HCT116 (cell line): Measurements from ENCODE around the gene PAXIP1. TPM values are rescaled to one million over a fixed set of nuclear protein-coding genes. Genes with fewer than 3 reads are reported as not detected.

Source experiments
- ATAC-seq: fragments of 200-7000 bp; cut with Tn5 transposase; 2 replicates; pipeline ENCODE4 v1.9.1; 2020; ENCODE audit warnings: mild to moderate bottlenecking, moderate library complexity
- BruUV-seq: library from RNA; stranded (reverse); fragments of 400-500 nt; replicated peaks from 2 replicates; lab custom pipeline; 2021; lab: Mats Ljungman, UMichigan
- CTCF ChIA-PET: fragments of 300-600 bp; sonication (Branson Sonifier 250); formaldehyde crosslinking; loops from one replicate; lab custom pipeline; 2021; ENCODE audit warnings: antibody characterized with exemption; lab: Charles Lee
- POLR2A ChIA-PET: fragments of 300-600, 350-600 bp; sonication (Branson Sonifier 250); formaldehyde crosslinking; loops from one replicate; lab custom pipeline; 2021; ENCODE audit warnings: antibody characterized with exemption; lab: Charles Lee
- RAD21 ChIA-PET, 2 experiments: fragments of 300-600 bp; sonication (Branson Sonifier 250); formaldehyde crosslinking; loops; one replicate each; lab custom pipeline; 2023; ENCODE audit warnings: low total read pairs in 2 of 2; ENCODE audit not compliant: uncharacterized antibody in 2 of 2, unreplicated experiment in 2 of 2, low non-redundant PET in 1 of 2; lab: Charles Lee
- DNase-seq: peaks from one replicate; pipeline ENCODE4 v3.0.0-alpha.2; 2010; ENCODE audit warnings: low read depth, low spot score
- H2AFZ ChIP-seq: fragments of 200-600 bp; shearing (Covaris generic), sonication (generic); 2 replicates; pipeline ENCODE4 v1.6.1; 2017; ENCODE audit warnings: low read depth, mixed run types, mixed read lengths, antibody characterized with exemption, low read length; ENCODE audit not compliant: poor library complexity, severe bottlenecking
- H3K27ac ChIP-seq: 2 replicates; pipeline ENCODE4 v1.5.1; 2012; ENCODE audit warnings: low read depth, low read length
- H3K27me3 ChIP-seq: fragments of 200-600 bp; sonication (generic); 2 replicates; pipeline ENCODE4 v1.6.1; 2016; ENCODE audit warnings: mixed run types, low read length, mixed read lengths; ENCODE audit not compliant: insufficient read depth
- H3K36me3 ChIP-seq, 2 experiments: fragments of 200-500 bp in 1 of 2; fragments of 200-600 bp in 1 of 2; sonication (Bioruptor generic) in 1 of 2; sonication (generic) in 1 of 2; 2 replicates each; pipeline versions ENCODE4 v1.5.1 to v1.6.1; 2014 to 2016; ENCODE audit warnings: low read length in 2 of 2, inconsistent platforms in 1 of 2, mixed read lengths in 1 of 2, mixed run types in 1 of 2; ENCODE audit not compliant: insufficient read depth in 2 of 2, control insufficient read depth in 1 of 2
- H3K4me1 ChIP-seq, 2 experiments: fragments of 200-600 bp in 1 of 2; sonication (generic) in 1 of 2; 2 replicates each; pipeline versions ENCODE4 v1.5.1 to v1.6.1; 2012 to 2017; ENCODE audit warnings: low read length in 2 of 2, inconsistent platforms in 1 of 2, mild to moderate bottlenecking in 1 of 2, mixed read lengths in 1 of 2, mixed run types in 1 of 2, moderate library complexity in 1 of 2; ENCODE audit not compliant: insufficient read depth in 2 of 2, control insufficient read depth in 1 of 2
- H3K4me2 ChIP-seq: fragments of 200-600 bp; sonication (generic); 2 replicates; pipeline ENCODE4 v1.6.1; 2017; ENCODE audit warnings: mixed run types, low read length, mixed read lengths
- H3K4me3 ChIP-seq, 2 experiments: fragments of 200-600 bp in 1 of 2; sonication (generic) in 1 of 2; replicated peaks in 1 of 2; 2 replicates each; pipeline ENCODE4 v1.5.1; 2011 to 2016; ENCODE audit warnings: low read length in 2 of 2, control low read depth in 1 of 2, low read depth in 1 of 2, mild to moderate bottlenecking in 1 of 2, mixed read lengths in 1 of 2, mixed run types in 1 of 2
- H3K79me2 ChIP-seq: fragments of 200-600 bp; sonication (generic); 2 replicates; pipeline ENCODE4 v1.6.1; 2017; ENCODE audit warnings: mild to moderate bottlenecking, mixed run types, low read length, moderate library complexity, mixed read lengths; ENCODE audit not compliant: insufficient read depth
- H3K9ac ChIP-seq: fragments of 200-600 bp; sonication (generic); 2 replicates; pipeline ENCODE4 v1.6.1; 2016; ENCODE audit warnings: low read length, mixed read lengths
- H3K9me2 ChIP-seq: fragments of 200-600 bp; sonication (generic), shearing (Covaris generic); 2 replicates; pipeline ENCODE4 v1.6.1; 2017; ENCODE audit warnings: mixed run types, mild to moderate bottlenecking, moderate library complexity; ENCODE audit not compliant: insufficient read depth
- H3K9me3 ChIP-seq, 2 experiments: fragments of 200-500 bp in 1 of 2; fragments of 200-600 bp in 1 of 2; sonication (Bioruptor generic) in 1 of 2; sonication (generic) in 1 of 2; 2 replicates each; pipeline ENCODE4 v1.6.1; 2014 to 2017; ENCODE audit warnings: low read length in 2 of 2, mixed read lengths in 2 of 2, inconsistent platforms in 1 of 2, low read depth in 1 of 2, mild to moderate bottlenecking in 1 of 2, mixed run types in 1 of 2, moderate library complexity in 1 of 2; ENCODE audit not compliant: control insufficient read depth in 1 of 2, insufficient read depth in 1 of 2
- H4K20me1 ChIP-seq: fragments of 200-600 bp; sonication (generic), shearing (Covaris generic); 2 replicates; pipeline ENCODE4 v1.6.1; 2017; ENCODE audit warnings: mixed run types, mild to moderate bottlenecking, moderate library complexity; ENCODE audit not compliant: insufficient read depth
- CBX3 ChIP-seq: IDR thresholded peaks from 2 replicates; pipeline ENCODE4 v1.6.1; 2012; ENCODE audit warnings: low read depth
- EGR1 ChIP-seq: IDR thresholded peaks from 2 replicates; pipeline ENCODE4 v1.6.1; 2012; ENCODE audit warnings: low read depth
- FOSL1 ChIP-seq: IDR thresholded peaks from 2 replicates; pipeline ENCODE4 v1.6.1; 2012; ENCODE audit warnings: low read depth
- JUND ChIP-seq: IDR thresholded peaks from 2 replicates; pipeline ENCODE4 v1.6.1; 2012
- RAD21 ChIP-seq: IDR thresholded peaks from 2 replicates; pipeline ENCODE4 v1.6.1; 2012; ENCODE audit warnings: low read depth, mild to moderate bottlenecking
- SIN3A ChIP-seq: IDR thresholded peaks from 2 replicates; pipeline ENCODE4 v1.6.1; 2012; ENCODE audit warnings: low read depth
- SRF ChIP-seq: IDR thresholded peaks from 2 replicates; pipeline ENCODE4 v1.6.1; 2012; ENCODE audit warnings: low read depth
- TCF7L2 ChIP-seq: IDR thresholded peaks from 2 replicates; pipeline ENCODE4 v1.7.0; 2011; ENCODE audit warnings: borderline replicate concordance, inconsistent platforms; ENCODE audit not compliant: insufficient read depth, insufficient read length; ENCODE audit errors: extremely low read depth
- YY1 ChIP-seq: IDR thresholded peaks from 2 replicates; pipeline ENCODE4 v1.6.1; 2011; ENCODE audit warnings: low read length, low read depth, moderate library complexity, mild to moderate bottlenecking; ENCODE audit not compliant: insufficient replicate concordance; ENCODE audit errors: extremely low read depth
- ZNF274 ChIP-seq: fragments of 200-500 bp; sonication (Bioruptor generic); IDR thresholded peaks from 2 replicates; pipeline ENCODE4 v1.6.1; 2014; ENCODE audit warnings: mild to moderate bottlenecking, low read depth, low read length, inconsistent platforms
- intact Hi-C: fragments of 100-400 bp; cut with micrococcal nuclease; formaldehyde crosslinking; loops from 2 replicates; pipeline ENCODE4 v1.10.0; 2022
- total RNA-seq: library from RNA; stranded (reverse); gene quantifications from one replicate; pipeline ENCODE4 v1.2.1, GENCODE V29; 2021; ENCODE audit not compliant: unreplicated experiment
- TF ChIP-seq, protein P1 (sequence below): IDR thresholded peaks from 2 replicates; pipeline ENCODE4 v1.6.1; 2012

PAXIP1 gene
- total RNA-seq, 1 experiment from 2014 or later: 20.4 TPM

DNA sequence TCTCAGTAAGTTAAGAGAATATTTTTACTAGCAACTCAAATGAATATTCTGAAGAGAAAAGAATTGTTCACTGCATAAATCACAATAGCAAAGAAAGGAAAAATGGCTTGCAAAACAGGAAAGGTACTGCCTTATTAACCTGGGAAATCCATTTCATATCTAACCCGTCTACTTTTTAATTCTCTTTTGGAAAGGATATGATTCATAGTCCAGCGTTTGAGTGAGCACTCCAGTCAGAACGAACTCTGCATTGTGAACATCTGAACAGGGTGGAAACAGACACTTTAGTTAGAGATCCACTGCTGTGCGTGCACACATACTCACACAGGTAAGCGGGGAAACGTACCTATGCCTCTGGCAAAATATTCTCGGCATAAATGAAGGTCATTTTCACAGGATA is 56.8 kb downstream of the PAXIP1 start (continued):
- TF ChIP-seq EGR1 (no peak), CBX3 (no peak), SRF (no peak), TCF7L2 (no peak), FOSL1 (no peak), JUND (no peak)
- TF ChIP-seq, protein P1, sequence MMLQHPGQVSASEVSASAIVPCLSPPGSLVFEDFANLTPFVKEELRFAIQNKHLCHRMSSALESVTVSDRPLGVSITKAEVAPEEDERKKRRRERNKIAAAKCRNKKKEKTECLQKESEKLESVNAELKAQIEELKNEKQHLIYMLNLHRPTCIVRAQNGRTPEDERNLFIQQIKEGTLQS: no peak

DNA sequence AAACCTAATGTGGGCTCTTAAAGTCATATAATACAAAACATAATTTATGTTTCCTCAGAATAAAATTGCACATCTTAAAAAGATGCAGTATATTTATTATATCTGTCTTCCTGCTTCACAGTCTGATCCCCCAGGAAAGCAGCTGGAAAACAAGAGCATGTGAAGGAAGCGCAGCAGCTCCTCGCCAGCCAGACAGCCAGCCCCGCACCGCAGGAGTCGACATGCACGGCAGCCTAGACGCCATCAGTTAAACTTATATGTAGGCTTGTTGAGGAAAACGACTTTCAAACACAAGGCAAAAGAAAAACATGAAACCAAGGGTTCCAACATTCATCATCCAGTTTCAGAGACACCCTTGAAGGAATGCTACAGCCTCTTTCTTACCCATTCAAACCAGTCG is 59.0 kb downstream of the PAXIP1 start:
- H3K27ac ChIP-seq: no peak overlapping the region
- no peaks in the 10 kb centered on the region for H3K9me3 ChIP-seq
- no peaks in the 10 kb centered on the region for H3K9me2 ChIP-seq
- no TSS peak for BruUV-seq
- ChIA-PET CTCF (interaction anchor here (2.8 kb wide), 1 partner anchor 17 kb away, joined by 9 read pairs; no protein-coding TSS in a partner anchor), POLR2A (no interaction called here)
- no peak for DNase-seq
- no peaks in the 10 kb centered on the region for H3K4me1 ChIP-seq
- no peak overlapping the region for H2AFZ ChIP-seq
- no peaks in the 10 kb centered on the region for H3K27me3 ChIP-seq
- no peak for TF ChIP-seq RAD21
- TF ChIP-seq SIN3A: no peak
- TF ChIP-seq ZNF274: no peak
- TF ChIP-seq YY1: no peak
- TF ChIP-seq, all 23 proteins: peak for 0
- intact Hi-C loops: no loop called here
- Histone ChIP-seq H3K36me3 (peaks cover 24 to 35% of the 10 kb centered on the region in 2 experiments; a peak in 3 of 4 replicates), H3K9ac (no peak overlapping the region), H3K4me3 (no peak overlapping the region), H3K4me2 (no peak overlapping the region), H3K79me2 (no peaks in the 10 kb centered on the region), H4K20me1 (no peaks in the 10 kb centered on the region)
- RAD21 ChIA-PET: no interaction called here
- ATAC-seq: no peak
